Measurements from ENCODE around the gene LYZL6.
"Not testable (repeated sequence)": the region's sequence is repeated elsewhere in the genome, so short reads cannot be mapped to it uniquely, and the experiment has no call there.

The LYZL6 gene

DNA sequence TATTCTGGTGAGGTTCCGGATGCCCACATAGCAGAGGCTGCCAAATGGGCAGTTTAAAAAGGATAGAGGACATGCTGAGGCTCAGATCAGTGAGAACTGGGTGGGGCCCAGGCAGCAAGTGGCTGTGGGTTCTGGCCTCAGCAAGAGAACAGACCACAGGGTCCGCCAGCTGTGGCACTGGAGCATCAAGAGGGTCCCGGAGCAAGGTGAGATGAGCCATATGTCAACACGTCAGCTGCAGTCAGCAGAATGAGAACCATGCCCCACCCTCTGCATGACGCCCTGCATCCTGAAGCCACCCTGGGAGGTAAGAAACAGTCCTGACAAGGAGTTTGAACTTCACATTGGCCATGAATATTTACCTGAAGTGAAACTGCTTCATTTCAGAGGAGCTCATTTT is 43.2 kb downstream of the LYZL6 start:
- no peak for DNase-seq (ENCODE audit: low read depth, low spot score)
- H3K36me3 ChIP-seq (ENCODE audit: insufficient read depth, insufficient read length, low read length): no peaks in the 10 kb centered on the region
- no peaks in the 10 kb centered on the region for H3K9me3 ChIP-seq (ENCODE audit: insufficient read depth, low read length)
- TF ChIP-seq SUZ12 (IDR thresholded peaks at IDR 0.05; ENCODE audit: extremely low read depth, insufficient read depth, insufficient read length): no peak
- TF ChIP-seq ZNF274 (IDR thresholded peaks at IDR 0.05; ENCODE audit: low read depth, low read length): no peak
- TF ChIP-seq YY1 (IDR thresholded peaks at IDR 0.05; ENCODE audit: insufficient read depth, insufficient read length): no peak
- H3K4me3 ChIP-seq (ENCODE audit: insufficient read length, low read depth): no peak overlapping the region
- H3K9ac ChIP-seq (ENCODE audit: insufficient read length, low read depth): no peak overlapping the region
- no peaks in the 10 kb centered on the region for H3K4me1 ChIP-seq (ENCODE audit: insufficient read depth, insufficient read length)
- no peaks in the 10 kb centered on the region for H3K27me3 ChIP-seq (ENCODE audit: insufficient read depth, insufficient read length)

- H3K9ac ChIP-seq (ENCODE audit: insufficient read length, low read depth): no peak overlapping the region
- TF ChIP-seq SUZ12 (IDR thresholded peaks at IDR 0.05; ENCODE audit: extremely low read depth, insufficient read depth, insufficient read length): no peak
- no peak for TF ChIP-seq ZNF274 (IDR thresholded peaks at IDR 0.05; ENCODE audit: low read depth, low read length)
- no peak for TF ChIP-seq YY1 (IDR thresholded peaks at IDR 0.05; ENCODE audit: insufficient read depth, insufficient read length)
- H3K36me3 ChIP-seq (ENCODE audit: insufficient read depth, insufficient read length, low read length): no peaks in the 10 kb centered on the region
- H3K4me1 ChIP-seq (ENCODE audit: insufficient read depth, insufficient read length): no peaks in the 10 kb centered on the region
- no peaks in the 10 kb centered on the region for H3K9me3 ChIP-seq (ENCODE audit: insufficient read depth, low read length)
- H3K4me3 ChIP-seq (ENCODE audit: insufficient read length, low read depth): no peak overlapping the region
- H3K27me3 ChIP-seq (ENCODE audit: insufficient read depth, insufficient read length): no peaks in the 10 kb centered on the region
- DNase-seq (ENCODE audit: low read depth, low spot score): no peak
These were observed 45.0 kb downstream of the LYZL6 start for GRCh38 chr17:35898283-35899070.

DNA sequence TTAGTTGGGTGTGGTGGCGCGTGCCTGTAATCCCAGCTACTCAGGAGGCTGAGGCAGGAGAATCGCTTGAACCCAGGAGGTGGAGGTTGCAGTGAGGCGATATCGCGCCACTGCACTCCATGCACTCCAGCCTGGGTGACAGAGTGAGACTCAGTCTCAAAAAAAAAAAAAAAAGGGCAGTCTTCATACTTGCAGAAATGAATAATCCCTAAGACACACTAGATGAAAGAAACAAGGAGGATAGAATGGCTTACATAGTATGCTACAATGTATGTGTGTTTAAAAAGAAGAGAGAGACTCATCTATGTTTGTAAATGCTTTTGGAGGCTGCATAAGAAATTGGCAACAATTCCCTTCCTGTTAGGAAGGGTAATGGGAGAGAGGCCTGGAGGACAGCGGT is 45.7 kb downstream of the LYZL6 start:
- not testable (repeated sequence) for H3K4me1 ChIP-seq (ENCODE audit: insufficient read depth, insufficient read length); DNase-seq (ENCODE audit: low read depth, low spot score); H3K36me3 ChIP-seq (ENCODE audit: insufficient read depth, insufficient read length, low read length); H3K9ac ChIP-seq (ENCODE audit: insufficient read length, low read depth); H3K27me3 ChIP-seq (ENCODE audit: insufficient read depth, insufficient read length); H3K9me3 ChIP-seq (ENCODE audit: insufficient read depth, low read length); H3K4me3 ChIP-seq (ENCODE audit: insufficient read length, low read depth)

GRCh38 chr17:35895636-35896587 is 47.6 kb downstream of the LYZL6 start:
- TF ChIP-seq SUZ12 (IDR thresholded peaks at IDR 0.05; ENCODE audit: extremely low read depth, insufficient read depth, insufficient read length) (no peak), YY1 (IDR thresholded peaks at IDR 0.05; ENCODE audit: insufficient read depth, insufficient read length) (no peak), ZNF274 (IDR thresholded peaks at IDR 0.05; ENCODE audit: low read depth, low read length) (no peak)
- no peaks in the 10 kb centered on the region for H3K4me1 ChIP-seq (ENCODE audit: insufficient read depth, insufficient read length)
- H3K9ac ChIP-seq (ENCODE audit: insufficient read length, low read depth): no peak overlapping the region

GRCh38 chr17:35894206-35894605 is 49.3 kb downstream of the LYZL6 start:
- Histone ChIP-seq H3K27me3 (ENCODE audit: insufficient read depth, insufficient read length) (no peaks in the 10 kb centered on the region), H3K9me3 (ENCODE audit: insufficient read depth, low read length) (no peaks in the 10 kb centered on the region), H3K4me1 (ENCODE audit: insufficient read depth, insufficient read length) (no peaks in the 10 kb centered on the region), H3K9ac (ENCODE audit: insufficient read length, low read depth) (no peak overlapping the region), H3K36me3 (ENCODE audit: insufficient read depth, insufficient read length, low read length) (no peaks in the 10 kb centered on the region), H3K4me3 (ENCODE audit: insufficient read length, low read depth) (no peak overlapping the region)
- no peak for TF ChIP-seq YY1 (IDR thresholded peaks at IDR 0.05; ENCODE audit: insufficient read depth, insufficient read length)
- no peak for TF ChIP-seq ZNF274 (IDR thresholded peaks at IDR 0.05; ENCODE audit: low read depth, low read length)
- TF ChIP-seq SUZ12 (IDR thresholded peaks at IDR 0.05; ENCODE audit: extremely low read depth, insufficient read depth, insufficient read length): no peak
- no peak for DNase-seq (ENCODE audit: low read depth, low spot score)

More at GRCh38 chr17:35895636-35896587, 47.6 kb downstream of the LYZL6 start:
- H3K4me3 ChIP-seq (ENCODE audit: insufficient read length, low read depth): no peak overlapping the region
- H3K9me3 ChIP-seq (ENCODE audit: insufficient read depth, low read length): no peaks in the 10 kb centered on the region
- no peak for DNase-seq (ENCODE audit: low read depth, low spot score)
- H3K27me3 ChIP-seq (ENCODE audit: insufficient read depth, insufficient read length): no peaks in the 10 kb centered on the region
- H3K36me3 ChIP-seq (ENCODE audit: insufficient read depth, insufficient read length, low read length): no peaks in the 10 kb centered on the region

DNA sequence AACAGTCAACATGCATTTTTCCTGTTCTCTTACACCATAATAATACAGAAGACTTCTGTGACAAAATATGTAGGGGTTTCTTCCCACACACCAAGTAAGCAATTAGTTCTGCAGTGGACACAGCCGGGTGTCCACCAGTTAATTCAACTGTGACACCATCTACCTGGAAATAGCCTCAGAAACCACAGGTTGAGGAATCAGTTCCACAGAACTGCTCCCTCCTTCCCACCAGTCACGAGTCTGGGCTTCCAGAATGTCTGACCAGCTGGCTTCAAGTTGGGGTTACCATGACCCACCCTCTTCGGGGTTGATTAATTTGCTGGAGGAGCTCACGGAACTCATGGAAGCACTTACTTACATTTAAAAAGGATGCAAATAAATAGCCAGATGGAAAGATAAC is 49.8 kb downstream of the LYZL6 start:
- Histone ChIP-seq H3K9me3 (ENCODE audit: insufficient read depth, low read length) (no peaks in the 10 kb centered on the region), H3K4me1 (ENCODE audit: insufficient read depth, insufficient read length) (no peaks in the 10 kb centered on the region), H3K9ac (ENCODE audit: insufficient read length, low read depth) (no peak overlapping the region), H3K4me3 (ENCODE audit: insufficient read length, low read depth) (no peak overlapping the region), H3K27me3 (ENCODE audit: insufficient read depth, insufficient read length) (no peaks in the 10 kb centered on the region), H3K36me3 (ENCODE audit: insufficient read depth, insufficient read length, low read length) (no peaks in the 10 kb centered on the region)
- no peak for TF ChIP-seq ZNF274 (IDR thresholded peaks at IDR 0.05; ENCODE audit: low read depth, low read length)
- TF ChIP-seq SUZ12 (IDR thresholded peaks at IDR 0.05; ENCODE audit: extremely low read depth, insufficient read depth, insufficient read length): no peak
- no peak for TF ChIP-seq YY1 (IDR thresholded peaks at IDR 0.05; ENCODE audit: insufficient read depth, insufficient read length)
- no peak for DNase-seq (ENCODE audit: low read depth, low spot score)

All from NT2/D1 (cell line).